GM21360 (cell line): ENCODE measurements around the gene CHM.
A peak's percentile ranks its signal among the peaks of the same experiment; 100 is the strongest.
"Not testable (repeated sequence)": the region's sequence is repeated elsewhere in the genome, so short reads cannot be mapped to it uniquely, and the experiment has no call there.

Experiments
- ATAC-seq: cut with Tn5 transposase; IDR thresholded peaks from one replicate; pipeline ENCODE4 v1.9.1; 2021; ENCODE audit warnings: mild to moderate bottlenecking, moderate library complexity; ENCODE audit not compliant: unreplicated experiment

Gene CHM

GRCh38 chrX:85922821-85923220, 124.5 kb downstream of the CHM start:
- no peak for ATAC-seq

- not testable (repeated sequence) for ATAC-seq
Measured at GRCh38 chrX:85916656-85917280, 130.6 kb downstream of the CHM start.

GRCh38 chrX:85914431-85914830, 132.9 kb downstream of the CHM start:
- no peak for ATAC-seq

GRCh38 chrX:85907316-85907715, 140.0 kb downstream of the CHM start:
- ATAC-seq = no peak

- no peak for ATAC-seq
Measured at GRCh38 chrX:85906399-85906798, 141.0 kb downstream of the CHM start.

GRCh38 chrX:85905851-85906250, 141.5 kb downstream of the CHM start:
- ATAC-seq = no peak

GRCh38 chrX:85903692-85904471, 143.5 kb downstream of the CHM start:
- ATAC-seq = no peak

- no peak for ATAC-seq
Measured at GRCh38 chrX:85897362-85898126, 149.8 kb downstream of the CHM start.

- ATAC-seq = no peak
Measured at GRCh38 chrX:85882601-85883000, 164.8 kb downstream of the CHM start.

GRCh38 chrX:85870585-85870984, 176.8 kb downstream of the CHM start:
- ATAC-seq = no peak

GRCh38 chrX:85865324-85865723, 182.0 kb downstream of the CHM start:
- ATAC-seq = no peak

- ATAC-seq = no peak
Measured at GRCh38 chrX:85859426-85859825, 187.9 kb downstream of the CHM start.

- peak; percentile 80 for ATAC-seq
Measured at GRCh38 chrX:85851418-85851817, 195.9 kb downstream of the CHM start.

- ATAC-seq = no peak
Measured at GRCh38 chrX:85836868-85837267, 210.5 kb downstream of the CHM start.

GRCh38 chrX:85828771-85829170, 218.6 kb downstream of the CHM start:
- ATAC-seq = no peak

- ATAC-seq = no peak
Measured at GRCh38 chrX:85815203-85815751, 232.1 kb downstream of the CHM start.
